Nephron (organoid): ENCODE measurements around the gene PRKN.
A peak's percentile ranks its signal among the peaks of the same experiment; 100 is the strongest.

Experiments used
- H3K27ac Mint-ChIP-seq, 3 experiments: 2 replicates each; pipeline ENCODE4 v1.8.0; 2020; ENCODE audit warnings: mixed read lengths in 3 of 3, mild to moderate bottlenecking in 2 of 3, moderate library complexity in 1 of 3
- H3K27me3 Mint-ChIP-seq: 2 replicates; pipeline ENCODE4 v1.8.0; 2021; ENCODE audit warnings: low read depth, mild to moderate bottlenecking, moderate library complexity, mixed read lengths
- H3K36me3 Mint-ChIP-seq: 2 replicates; pipeline ENCODE4 v1.8.0; 2020; ENCODE audit warnings: low read depth, mixed read lengths
- H3K4me1 Mint-ChIP-seq: 2 replicates; pipeline ENCODE4 v1.8.0; 2020; ENCODE audit warnings: mixed read lengths
- H3K4me3 Mint-ChIP-seq, 3 experiments: 2 replicates each; pipeline ENCODE4 v1.8.0; 2020; ENCODE audit warnings: mild to moderate bottlenecking in 3 of 3, mixed read lengths in 3 of 3, moderate library complexity in 2 of 3
- H3K9me3 Mint-ChIP-seq: 2 replicates; pipeline ENCODE4 v1.8.0; 2020; ENCODE audit warnings: mixed read lengths
- CTCF ChIP-seq, 3 experiments: fragments of 200-600 bp; sonication (generic); IDR thresholded peaks; one replicate each; pipeline ENCODE4 v1.5.0; 2021; ENCODE audit warnings: antibody characterized with exemption in 3 of 3; ENCODE audit not compliant: unreplicated experiment in 3 of 3

The PRKN gene

GRCh38 chr6:161394437-161394836 lies 1333.1 kb downstream of the PRKN start:
- no peak overlapping the region for H3K4me3 Mint-ChIP-seq
- H3K27me3 Mint-ChIP-seq = peaks cover 4% of the 10 kb centered on the region
- TF ChIP-seq CTCF (IDR thresholded peaks at IDR 0.05; ENCODE audit: unreplicated experiment in 3 of 3) = no peak
- no peaks in the 10 kb centered on the region for H3K4me1 Mint-ChIP-seq
- peaks cover 9% of the 10 kb centered on the region for H3K9me3 Mint-ChIP-seq
- H3K36me3 Mint-ChIP-seq = no peaks in the 10 kb centered on the region
- H3K27ac Mint-ChIP-seq = no peak overlapping the region

GRCh38 chr6:161393839-161394364 lies 1333.7 kb downstream of the PRKN start:
- Mint-ChIP-seq H3K36me3 (no peaks in the 10 kb centered on the region), H3K9me3 (peaks cover 7% of the 10 kb centered on the region), H3K27ac (no peak overlapping the region), H3K4me3 (no peak overlapping the region), H3K4me1 (no peaks in the 10 kb centered on the region), H3K27me3 (peaks cover 4% of the 10 kb centered on the region)
- peak; percentile 68 to 79 (median 78) for TF ChIP-seq CTCF (IDR thresholded peaks at IDR 0.05; ENCODE audit: unreplicated experiment in 3 of 3)

DNA sequence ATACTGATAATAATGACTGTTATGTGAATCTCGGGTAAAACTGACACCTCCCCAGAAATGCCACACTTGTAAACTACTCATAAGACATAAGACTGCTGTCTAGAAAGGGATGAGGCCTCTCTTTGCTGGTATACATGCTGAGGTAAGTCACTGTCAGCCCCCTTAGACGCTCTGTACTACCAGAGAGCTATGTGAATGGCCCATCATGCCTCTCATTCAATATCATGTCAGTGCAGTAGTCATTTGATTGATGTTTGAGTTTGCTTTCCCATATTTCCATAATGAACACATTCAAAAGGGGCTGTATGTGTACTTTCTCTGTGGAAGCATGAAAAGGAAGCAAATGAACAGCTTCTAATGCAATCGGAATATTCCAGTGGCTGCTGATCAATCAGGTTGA lies 1334.3 kb downstream of the PRKN start:
- H3K27ac Mint-ChIP-seq = no peak overlapping the region
- no peaks in the 10 kb centered on the region for H3K36me3 Mint-ChIP-seq
- H3K27me3 Mint-ChIP-seq = peaks cover 4% of the 10 kb centered on the region
- TF ChIP-seq CTCF (IDR thresholded peaks at IDR 0.05; ENCODE audit: unreplicated experiment in 3 of 3) = no peak
- H3K9me3 Mint-ChIP-seq = peaks cover 5% of the 10 kb centered on the region
- H3K4me3 Mint-ChIP-seq = no peak overlapping the region
- H3K4me1 Mint-ChIP-seq = no peaks in the 10 kb centered on the region

- no peaks in the 10 kb centered on the region for H3K27me3 Mint-ChIP-seq
Observed at GRCh38 chr6:161389756-161390155, 1337.8 kb downstream of the PRKN start.

GRCh38 chr6:161383951-161384350 lies 1343.6 kb downstream of the PRKN start:
- Mint-ChIP-seq H3K27ac (no peak overlapping the region), H3K27me3 (peaks cover 5% of the 10 kb centered on the region), H3K4me1 (peaks cover 10% of the 10 kb centered on the region), H3K36me3 (no peaks in the 10 kb centered on the region), H3K9me3 (peaks cover 6% of the 10 kb centered on the region), H3K4me3 (no peak overlapping the region)
- no peak for TF ChIP-seq CTCF (IDR thresholded peaks at IDR 0.05; ENCODE audit: unreplicated experiment in 3 of 3)

More at GRCh38 chr6:161389756-161390155, 1337.8 kb downstream of the PRKN start:
- H3K4me1 Mint-ChIP-seq = no peaks in the 10 kb centered on the region
- H3K27ac Mint-ChIP-seq = no peak overlapping the region
- H3K36me3 Mint-ChIP-seq = no peaks in the 10 kb centered on the region
- peaks cover 6% of the 10 kb centered on the region for H3K9me3 Mint-ChIP-seq
- no peak for TF ChIP-seq CTCF (IDR thresholded peaks at IDR 0.05; ENCODE audit: unreplicated experiment in 3 of 3)
- no peak overlapping the region for H3K4me3 Mint-ChIP-seq

DNA sequence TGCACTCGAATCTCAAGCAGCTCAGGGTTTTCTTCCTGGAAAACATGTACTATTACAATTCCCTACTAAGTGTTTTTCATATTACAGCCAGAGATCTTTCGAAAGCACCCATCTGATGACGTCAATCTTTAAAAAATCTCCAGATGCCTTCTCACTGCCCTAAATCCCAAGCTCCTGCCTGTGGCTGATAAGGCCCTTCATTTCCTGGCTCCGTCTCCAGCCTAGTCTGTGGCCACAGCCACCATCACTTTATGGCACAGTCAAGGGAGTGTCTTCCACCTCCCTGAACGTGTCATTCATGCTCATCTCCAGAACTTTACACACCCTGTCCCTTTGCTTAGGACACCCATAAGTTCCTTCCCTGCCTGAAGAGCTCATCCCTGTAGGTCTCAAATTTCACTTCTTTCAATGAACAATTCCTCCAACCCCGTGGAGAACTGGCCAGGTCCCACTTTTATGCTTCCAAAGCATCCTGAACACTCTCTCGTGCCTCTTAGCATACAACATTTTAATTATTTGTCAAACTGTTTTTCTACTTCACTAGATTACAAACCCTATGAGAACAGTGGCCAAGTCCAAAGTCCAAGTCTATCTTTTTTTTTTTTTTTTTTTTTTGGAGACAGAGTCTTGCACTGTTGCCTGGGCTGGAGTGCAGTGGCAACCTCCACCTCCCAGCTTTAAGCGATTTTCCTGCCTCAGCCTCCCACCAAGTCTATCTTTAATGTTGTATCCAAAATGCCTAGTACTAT lies 1347.6 kb downstream of the PRKN start:
- no peaks in the 10 kb centered on the region for H3K36me3 Mint-ChIP-seq
- H3K27ac Mint-ChIP-seq = peak overlapping the region in 1 of 3 experiments; percentile 3
- no peaks in the 10 kb centered on the region for H3K9me3 Mint-ChIP-seq
- no peak overlapping the region for H3K4me3 Mint-ChIP-seq
- H3K4me1 Mint-ChIP-seq = peaks cover 15% of the 10 kb centered on the region
- peaks cover 5% of the 10 kb centered on the region for H3K27me3 Mint-ChIP-seq
- no peak for TF ChIP-seq CTCF (IDR thresholded peaks at IDR 0.05; ENCODE audit: unreplicated experiment in 3 of 3)
